ENCODE measurements around the gene CYBA. TPM values are rescaled to one million over a fixed set of nuclear protein-coding genes. Genes with fewer than 3 reads are reported as not detected.
"Not testable (repeated sequence)": the region's sequence is repeated elsewhere in the genome, so short reads cannot be mapped to it uniquely, and the experiment has no call there.

The CYBA gene
- total RNA-seq, 2 experiments from 2014 or later = 486 to 586 TPM

GRCh38 chr16:88614818-88615580 is 35.9 kb downstream of the CYBA start:
- Mint-ChIP-seq H3K27me3 (no peaks in the 10 kb centered on the region), H3K9me3 (no peaks in the 10 kb centered on the region), H3K27ac (peak overlapping the region; percentile 36), H3K36me3 (ENCODE audit: low read depth) (peaks cover 24% of the 10 kb centered on the region), H3K4me1 (peaks cover 21% of the 10 kb centered on the region), H3K4me3 (no peak overlapping the region)
- ChIA-PET POLR2A (no interaction called here), CTCF (interaction anchor here (1.5 kb wide), 1 partner anchor 18 kb away, joined by 3 read pairs; no protein-coding TSS in a partner anchor)
- no peak for DNase-seq

GRCh38 chr16:88613911-88614817 is 36.7 kb downstream of the CYBA start:
- Mint-ChIP-seq H3K27ac (peak overlapping the region; percentile 52), H3K9me3 (no peaks in the 10 kb centered on the region), H3K36me3 (ENCODE audit: low read depth) (peaks cover 28% of the 10 kb centered on the region), H3K4me1 (peaks cover 13% of the 10 kb centered on the region), H3K27me3 (no peaks in the 10 kb centered on the region), H3K4me3 (no peak overlapping the region)
- ChIA-PET POLR2A (no interaction called here), CTCF (no interaction called here)
- DNase-seq = no peak

- Mint-ChIP-seq H3K27ac (no peak overlapping the region), H3K9me3 (no peaks in the 10 kb centered on the region), H3K27me3 (no peaks in the 10 kb centered on the region), H3K4me1 (peaks cover 4% of the 10 kb centered on the region), H3K4me3 (no peak overlapping the region), H3K36me3 (ENCODE audit: low read depth) (peaks cover 35% of the 10 kb centered on the region)
- ChIA-PET CTCF (interaction anchor here (1.0 to 1.3 kb wide), 2 partner anchors 11 to 14 kb away, joined by 4 to 6 read pairs; no protein-coding TSS in a partner anchor), POLR2A (no interaction called here)
- DNase-seq = no peak
Observed at GRCh38 chr16:88613293-88613692, 37.6 kb downstream of the CYBA start.

- H3K27ac Mint-ChIP-seq = no peak overlapping the region
- no peaks in the 10 kb centered on the region for H3K27me3 Mint-ChIP-seq
- H3K4me3 Mint-ChIP-seq = no peak overlapping the region
- H3K4me1 Mint-ChIP-seq = peaks cover 3% of the 10 kb centered on the region
- ChIA-PET CTCF (interaction anchor here (0.6 to 1.4 kb wide), 3 partner anchors 14 to 764 kb away, joined by 3 to 5 read pairs (median 3); no protein-coding TSS in a partner anchor), POLR2A (no interaction called here)
- H3K36me3 Mint-ChIP-seq (ENCODE audit: low read depth) = peaks cover 39% of the 10 kb centered on the region
- no peak for DNase-seq
- no peaks in the 10 kb centered on the region for H3K9me3 Mint-ChIP-seq
Observed at GRCh38 chr16:88610909-88611812, 39.7 kb downstream of the CYBA start.

- no peak for DNase-seq
- Mint-ChIP-seq H3K36me3 (ENCODE audit: low read depth) (peaks cover 39% of the 10 kb centered on the region), H3K4me3 (no peak overlapping the region), H3K27ac (no peak overlapping the region), H3K4me1 (no peaks in the 10 kb centered on the region), H3K27me3 (no peaks in the 10 kb centered on the region), H3K9me3 (no peaks in the 10 kb centered on the region)
- ChIA-PET CTCF (interaction anchor here (0.9 to 1.5 kb wide), 6 partner anchors 8 to 32 kb away, joined by 3 to 4 read pairs (median 3); no protein-coding TSS in a partner anchor), POLR2A (no interaction called here)
Observed at GRCh38 chr16:88610080-88610479, 40.8 kb downstream of the CYBA start.

- H3K4me1 Mint-ChIP-seq, POLR2A ChIA-PET, H3K27me3 Mint-ChIP-seq, H3K9me3 Mint-ChIP-seq, H3K4me3 Mint-ChIP-seq, H3K27ac Mint-ChIP-seq, DNase-seq: not testable (repeated sequence)
- CTCF ChIA-PET = interaction anchor here (1.0 to 1.5 kb wide), 4 partner anchors 9 to 31 kb away, joined by 3 to 4 read pairs (median 3); no protein-coding TSS in a partner anchor
- peaks cover 39% of the 10 kb centered on the region for H3K36me3 Mint-ChIP-seq (ENCODE audit: low read depth)
Observed at GRCh38 chr16:88609426-88609825, 41.4 kb downstream of the CYBA start.

- DNase-seq = no peak
- H3K36me3 Mint-ChIP-seq (ENCODE audit: low read depth) = peaks cover 39% of the 10 kb centered on the region
- CTCF ChIA-PET = interaction anchor here (0.6 kb wide), 1 partner anchor 206 kb away, joined by 3 read pairs; no protein-coding TSS in a partner anchor
- H3K4me3 Mint-ChIP-seq = no peak overlapping the region
- H3K9me3 Mint-ChIP-seq = no peaks in the 10 kb centered on the region
- no peaks in the 10 kb centered on the region for H3K4me1 Mint-ChIP-seq
- POLR2A ChIA-PET = no interaction called here
- no peak overlapping the region for H3K27ac Mint-ChIP-seq
- H3K27me3 Mint-ChIP-seq = no peaks in the 10 kb centered on the region
Observed at GRCh38 chr16:88608076-88608475, 42.8 kb downstream of the CYBA start.

GRCh38 chr16:88606148-88606757 is 44.6 kb downstream of the CYBA start:
- Mint-ChIP-seq H3K27ac (no peak overlapping the region), H3K4me1 (no peaks in the 10 kb centered on the region), H3K27me3 (no peaks in the 10 kb centered on the region), H3K4me3 (no peak overlapping the region), H3K9me3 (no peaks in the 10 kb centered on the region), H3K36me3 (ENCODE audit: low read depth) (peaks cover 40% of the 10 kb centered on the region)
- CTCF ChIA-PET = no interaction called here
- no peak for DNase-seq
- POLR2A ChIA-PET = no interaction called here

GRCh38 chr16:88605186-88606147 is 45.4 kb downstream of the CYBA start:
- H3K9me3 Mint-ChIP-seq = no peaks in the 10 kb centered on the region
- CTCF ChIA-PET = no interaction called here

GRCh38 chr16:88602091-88602490 is 48.8 kb downstream of the CYBA start:
- Mint-ChIP-seq H3K4me1 (no peaks in the 10 kb centered on the region), H3K9me3 (no peaks in the 10 kb centered on the region), H3K27me3 (no peaks in the 10 kb centered on the region), H3K27ac (no peak overlapping the region), H3K4me3 (no peak overlapping the region), H3K36me3 (ENCODE audit: low read depth) (peaks cover 30% of the 10 kb centered on the region)
- CTCF ChIA-PET = interaction anchor here (0.6 to 2.4 kb wide), 3 partner anchors 11 to 18 kb away, joined by 3 to 6 read pairs (median 5); no protein-coding TSS in a partner anchor
- no peak for DNase-seq
- POLR2A ChIA-PET = no interaction called here

More at GRCh38 chr16:88605186-88606147, 45.4 kb downstream of the CYBA start:
- POLR2A ChIA-PET = no interaction called here
- H3K4me1 Mint-ChIP-seq = no peaks in the 10 kb centered on the region
- H3K27ac Mint-ChIP-seq = no peak overlapping the region
- DNase-seq = no peak
- H3K27me3 Mint-ChIP-seq = no peaks in the 10 kb centered on the region
- H3K4me3 Mint-ChIP-seq = no peak overlapping the region
- H3K36me3 Mint-ChIP-seq (ENCODE audit: low read depth) = peaks cover 41% of the 10 kb centered on the region

GRCh38 chr16:88601313-88602036 is 49.4 kb downstream of the CYBA start:
- H3K36me3 Mint-ChIP-seq (ENCODE audit: low read depth) = peaks cover 29% of the 10 kb centered on the region
- no peak overlapping the region for H3K4me3 Mint-ChIP-seq
- H3K27ac Mint-ChIP-seq = no peak overlapping the region
- no peaks in the 10 kb centered on the region for H3K4me1 Mint-ChIP-seq
- CTCF ChIA-PET = interaction anchor here (0.6 to 1.1 kb wide), 2 partner anchors 12 to 23 kb away, joined by 3 to 6 read pairs; no protein-coding TSS in a partner anchor
- no peak for DNase-seq
- POLR2A ChIA-PET = no interaction called here
- no peaks in the 10 kb centered on the region for H3K9me3 Mint-ChIP-seq
- H3K27me3 Mint-ChIP-seq = no peaks in the 10 kb centered on the region
